Measurements from ENCODE around the gene C12orf43.
A peak's percentile ranks its signal among the peaks of the same experiment; 100 is the strongest.

C12orf43 gene

GRCh38 chr12:120960657-120961056 is 55.6 kb downstream of the C12orf43 start:
- Histone ChIP-seq H3K4me3 (ENCODE audit: control insufficient read depth in 1 of 7, extremely low read depth in 1 of 7, insufficient read depth in 4 of 7, low read depth in 2 of 7, low read length in 6 of 7) (no peak overlapping the region), H3K27me3 (replicated peaks in 2 of 5; ENCODE audit: control insufficient read depth in 4 of 5, insufficient read depth in 5 of 5, low read length in 4 of 5) (no peaks in the 10 kb centered on the region), H3K27ac (ENCODE audit: insufficient read depth in 1 of 2, low read depth in 1 of 2, low read length in 2 of 2, poor library complexity in 1 of 2, severe bottlenecking in 2 of 2) (no peak overlapping the region), H3K36me3 (ENCODE audit: control insufficient read depth in 4 of 4, insufficient read depth in 4 of 4, low read length in 3 of 4) (no peaks in the 10 kb centered on the region), H3K9me3 (ENCODE audit: control extremely low read depth in 1 of 5, control insufficient read depth in 4 of 5, insufficient read depth in 2 of 5, low read depth in 1 of 5, low read length in 4 of 5) (no peaks in the 10 kb centered on the region), H3K4me1 (ENCODE audit: control extremely low read depth in 1 of 4, control insufficient read depth in 4 of 4, insufficient read depth in 4 of 4, low read length in 3 of 4) (peaks cover 0 to 9% (median 6%) of the 10 kb centered on the region in 4 experiments)
- ChIA-PET CTCF (interaction anchor here (1.2 to 5.0 kb wide), 3 partner anchors 11 to 20 kb away, joined by 3 to 27 read pairs (median 3); no protein-coding TSS in a partner anchor), POLR2A (no interaction called here)
- no peak for DNase-seq
- WGBS (ENCODE audit: insufficient coverage) = 100% methylated on average over 1 of the region's 7 CpGs

DNA sequence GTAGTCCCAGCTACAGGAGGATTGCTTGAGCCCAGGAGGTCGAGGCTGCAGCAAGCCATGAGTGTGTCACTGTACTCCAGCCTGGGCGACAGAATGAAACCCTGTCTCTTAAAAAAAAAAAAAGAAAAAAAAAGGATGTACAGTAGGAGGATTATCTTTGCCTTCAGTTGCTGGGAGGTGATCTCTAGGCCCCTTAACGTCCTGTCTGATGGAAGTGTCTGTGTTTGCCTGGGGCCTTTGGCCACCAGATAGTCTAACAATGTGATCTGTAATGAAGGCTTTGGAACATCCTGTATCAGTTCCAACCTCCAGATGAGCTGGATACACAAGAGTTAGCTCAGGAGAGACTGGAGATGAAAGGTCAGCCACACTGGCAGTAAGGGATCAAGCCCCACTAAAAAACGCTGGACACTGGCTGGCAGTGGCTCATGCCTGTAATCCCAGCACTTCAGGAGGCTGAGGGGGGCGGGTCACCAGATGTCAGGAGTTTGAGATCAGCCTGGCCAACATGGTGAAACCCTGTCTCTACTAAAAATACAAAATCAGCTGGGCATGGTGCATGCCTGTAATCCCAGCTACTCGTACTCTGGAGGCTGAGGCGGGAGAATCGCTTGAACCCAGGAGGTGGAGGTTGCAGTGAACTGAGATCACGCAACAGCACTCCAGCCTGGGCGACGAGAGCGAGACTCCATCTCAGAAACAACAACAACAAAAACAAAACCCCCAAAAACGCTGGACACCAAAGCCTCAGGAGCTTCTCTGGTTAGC is 57.0 kb downstream of the C12orf43 start:
- H3K27ac ChIP-seq (ENCODE audit: insufficient read depth in 1 of 2, low read depth in 1 of 2, low read length in 2 of 2, poor library complexity in 1 of 2, severe bottlenecking in 2 of 2) = no peak overlapping the region
- no peaks in the 10 kb centered on the region for H3K36me3 ChIP-seq (ENCODE audit: control insufficient read depth in 4 of 4, insufficient read depth in 4 of 4, low read length in 3 of 4)
- H3K27me3 ChIP-seq (replicated peaks in 2 of 5; ENCODE audit: control insufficient read depth in 4 of 5, insufficient read depth in 5 of 5, low read length in 4 of 5) = no peaks in the 10 kb centered on the region
- peaks cover 0 to 9% (median 6%) of the 10 kb centered on the region in 4 experiments for H3K4me1 ChIP-seq (ENCODE audit: control extremely low read depth in 1 of 4, control insufficient read depth in 4 of 4, insufficient read depth in 4 of 4, low read length in 3 of 4)
- POLR2A ChIA-PET = no interaction called here
- no peak for DNase-seq
- no peaks in the 10 kb centered on the region for H3K9me3 ChIP-seq (ENCODE audit: control extremely low read depth in 1 of 5, control insufficient read depth in 4 of 5, insufficient read depth in 2 of 5, low read depth in 1 of 5, low read length in 4 of 5)
- no peak overlapping the region for H3K4me3 ChIP-seq (ENCODE audit: control insufficient read depth in 1 of 7, extremely low read depth in 1 of 7, insufficient read depth in 4 of 7, low read depth in 2 of 7, low read length in 6 of 7)
- CTCF ChIA-PET = interaction anchor here (1.6 to 5.0 kb wide), 2 partner anchors 12 to 19 kb away, joined by 3 to 27 read pairs; no protein-coding TSS in a partner anchor
- WGBS (ENCODE audit: insufficient coverage) = 90% methylated on average over 3 of the region's 13 CpGs

- Histone ChIP-seq H3K4me3 (ENCODE audit: control insufficient read depth in 1 of 7, extremely low read depth in 1 of 7, insufficient read depth in 4 of 7, low read depth in 2 of 7, low read length in 6 of 7) (no peak overlapping the region), H3K9me3 (ENCODE audit: control extremely low read depth in 1 of 5, control insufficient read depth in 4 of 5, insufficient read depth in 2 of 5, low read depth in 1 of 5, low read length in 4 of 5) (no peaks in the 10 kb centered on the region), H3K27me3 (replicated peaks in 2 of 5; ENCODE audit: control insufficient read depth in 4 of 5, insufficient read depth in 5 of 5, low read length in 4 of 5) (no peaks in the 10 kb centered on the region), H3K4me1 (ENCODE audit: control extremely low read depth in 1 of 4, control insufficient read depth in 4 of 4, insufficient read depth in 4 of 4, low read length in 3 of 4) (peaks cover 0 to 9% (median 6%) of the 10 kb centered on the region in 4 experiments), H3K27ac (ENCODE audit: insufficient read depth in 1 of 2, low read depth in 1 of 2, low read length in 2 of 2, poor library complexity in 1 of 2, severe bottlenecking in 2 of 2) (no peak overlapping the region), H3K36me3 (ENCODE audit: control insufficient read depth in 4 of 4, insufficient read depth in 4 of 4, low read length in 3 of 4) (no peaks in the 10 kb centered on the region)
- WGBS (ENCODE audit: insufficient coverage) = 70% methylated on average over 5 of the region's 5 CpGs
- POLR2A ChIA-PET = no interaction called here
- CTCF ChIA-PET = interaction anchor here (1.0 to 1.1 kb wide), 2 partner anchors 15 to 91 kb away, joined by 3 read pairs; no protein-coding TSS in a partner anchor
- peak in 1 of 3 donors; percentile 15 for DNase-seq
These were observed 59.5 kb downstream of the C12orf43 start for GRCh38 chr12:120956579-120957300.

DNA sequence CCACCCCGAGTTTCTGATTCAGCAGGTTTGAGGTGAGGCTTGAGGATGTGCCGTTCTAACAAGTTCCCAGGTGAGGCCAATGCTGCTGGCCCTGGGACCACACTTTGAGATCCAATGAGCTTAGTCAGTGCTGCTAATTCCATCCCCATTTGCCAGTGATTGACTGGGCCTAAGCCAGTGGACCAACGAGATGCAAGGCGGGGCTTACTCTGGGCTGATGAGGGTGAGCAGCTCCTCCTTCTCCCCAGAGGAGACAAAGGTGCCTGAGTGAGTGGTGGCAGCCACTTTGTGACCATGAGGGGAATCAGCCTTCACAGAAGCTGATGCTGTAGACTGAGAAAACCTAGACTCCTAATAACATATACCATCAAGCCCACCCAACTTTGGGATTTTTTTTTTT is 61.1 kb downstream of the C12orf43 start:
- Histone ChIP-seq H3K36me3 (ENCODE audit: control insufficient read depth in 4 of 4, insufficient read depth in 4 of 4, low read length in 3 of 4) (no peaks in the 10 kb centered on the region), H3K4me1 (ENCODE audit: control extremely low read depth in 1 of 4, control insufficient read depth in 4 of 4, insufficient read depth in 4 of 4, low read length in 3 of 4) (peaks cover 0 to 7% (median 6%) of the 10 kb centered on the region in 4 experiments), H3K4me3 (ENCODE audit: control insufficient read depth in 1 of 7, extremely low read depth in 1 of 7, insufficient read depth in 4 of 7, low read depth in 2 of 7, low read length in 6 of 7) (no peak overlapping the region), H3K9me3 (ENCODE audit: control extremely low read depth in 1 of 5, control insufficient read depth in 4 of 5, insufficient read depth in 2 of 5, low read depth in 1 of 5, low read length in 4 of 5) (no peaks in the 10 kb centered on the region), H3K27ac (ENCODE audit: insufficient read depth in 1 of 2, low read depth in 1 of 2, low read length in 2 of 2, poor library complexity in 1 of 2, severe bottlenecking in 2 of 2) (no peak overlapping the region), H3K27me3 (replicated peaks in 2 of 5; ENCODE audit: control insufficient read depth in 4 of 5, insufficient read depth in 5 of 5, low read length in 4 of 5) (no peaks in the 10 kb centered on the region)
- DNase-seq = no peak
- WGBS (ENCODE audit: insufficient coverage) = 100% methylated on average over 4 of the region's 4 CpGs
- CTCF ChIA-PET = interaction anchor here (0.6 to 1.3 kb wide), 4 partner anchors 11 to 90 kb away, joined by 3 read pairs; no protein-coding TSS in a partner anchor
- POLR2A ChIA-PET = no interaction called here

DNA sequence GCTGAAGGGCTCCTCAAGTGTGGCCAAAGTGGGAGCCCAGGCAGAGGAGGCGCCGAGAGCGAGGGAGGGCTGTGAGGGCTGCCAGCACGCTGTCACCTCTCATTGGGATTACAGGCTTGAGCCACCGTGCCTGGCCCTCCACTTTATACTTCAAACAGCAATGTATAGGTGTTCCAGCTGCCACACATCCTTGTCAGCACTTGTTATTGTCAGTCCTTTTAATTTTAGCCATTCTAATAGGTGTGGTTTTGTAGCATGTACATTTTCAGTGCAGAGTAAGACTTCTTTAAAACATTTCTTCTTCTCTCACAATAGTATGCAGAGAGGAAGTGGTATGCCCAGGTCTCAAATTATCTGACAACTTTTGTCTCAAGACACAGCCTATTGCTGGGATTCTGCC is 65.5 kb downstream of the C12orf43 start:
- H3K4me1 ChIP-seq (ENCODE audit: control extremely low read depth in 1 of 4, control insufficient read depth in 4 of 4, insufficient read depth in 4 of 4, low read length in 3 of 4) = no peaks in the 10 kb centered on the region
- no peak overlapping the region for H3K27ac ChIP-seq (ENCODE audit: insufficient read depth in 1 of 2, low read depth in 1 of 2, low read length in 2 of 2, poor library complexity in 1 of 2, severe bottlenecking in 2 of 2)
- DNase-seq = no peak
- WGBS (ENCODE audit: insufficient coverage) = 100% methylated on average over 5 of the region's 5 CpGs
- no peaks in the 10 kb centered on the region for H3K27me3 ChIP-seq (replicated peaks in 2 of 5; ENCODE audit: control insufficient read depth in 4 of 5, insufficient read depth in 5 of 5, low read length in 4 of 5)
- H3K4me3 ChIP-seq (ENCODE audit: control insufficient read depth in 1 of 7, extremely low read depth in 1 of 7, insufficient read depth in 4 of 7, low read depth in 2 of 7, low read length in 6 of 7) = no peak overlapping the region
- POLR2A ChIA-PET = no interaction called here
- H3K36me3 ChIP-seq (ENCODE audit: control insufficient read depth in 4 of 4, insufficient read depth in 4 of 4, low read length in 3 of 4) = no peaks in the 10 kb centered on the region
- H3K9me3 ChIP-seq (ENCODE audit: control extremely low read depth in 1 of 5, control insufficient read depth in 4 of 5, insufficient read depth in 2 of 5, low read depth in 1 of 5, low read length in 4 of 5) = no peaks in the 10 kb centered on the region
- CTCF ChIA-PET = interaction anchor here (0.6 to 1.7 kb wide), 3 partner anchors 15 to 60 kb away, joined by 3 to 4 read pairs (median 3); no protein-coding TSS in a partner anchor
